Caco-2 (cell line): ENCODE data around the gene FAM53A. TPM values are rescaled to one million over a fixed set of nuclear protein-coding genes. Genes with fewer than 3 reads are reported as not detected.

Experiments
- BruUV-seq: library from RNA; stranded (reverse); fragments of 400-500 nt; replicated peaks from 2 replicates; lab custom pipeline; 2021; lab: Mats Ljungman, UMichigan
- CTCF ChIA-PET: fragments of 300-600 bp; sonication (Branson Sonifier 250); formaldehyde crosslinking; loops from one replicate; lab custom pipeline; 2022; ENCODE audit warnings: antibody characterized with exemption; lab: Charles Lee
- POLR2A ChIA-PET: fragments of 300-600 bp; sonication (Branson Sonifier 250); formaldehyde crosslinking; loops from one replicate; lab custom pipeline; 2022; ENCODE audit warnings: antibody characterized with exemption; lab: Charles Lee
- DNase-seq, 2 experiments: peaks; one replicate each; pipeline versions ENCODE4 v3.0.0 to v3.0.0-alpha.2; 2020 to 2022
- H3K27me3 ChIP-seq: replicated peaks from 2 replicates; pipeline ENCODE4 v1.6.0; 2011; ENCODE audit warnings: low read length; ENCODE audit not compliant: control insufficient read depth, insufficient read depth
- H3K36me3 ChIP-seq: 2 replicates; pipeline ENCODE4 v1.5.1; 2011; ENCODE audit warnings: low read length; ENCODE audit not compliant: control insufficient read depth, insufficient read depth
- H3K4me1 ChIP-seq: fragments of 250-450 bp; sonication (Bioruptor Pico); 2 replicates; pipeline ENCODE4 v1.5.1; 2020; ENCODE audit warnings: mild to moderate bottlenecking
- H3K4me3 ChIP-seq: 2 replicates; pipeline ENCODE4 v1.5.1; 2011; ENCODE audit warnings: low read depth, mild to moderate bottlenecking, control low read depth, low read length
- H3K9me3 ChIP-seq: fragments of 250-450 bp; sonication (Bioruptor Pico); 2 replicates; pipeline ENCODE4 v1.5.1; 2020; ENCODE audit warnings: mild to moderate bottlenecking, moderate library complexity
- H3K27ac Mint-ChIP-seq: one replicate; pipeline ENCODE4 v1.8.0; 2022; ENCODE audit warnings: mixed read lengths; ENCODE audit not compliant: unreplicated experiment
- H3K27me3 Mint-ChIP-seq: one replicate; pipeline ENCODE4 v1.8.0; 2022; ENCODE audit warnings: mixed read lengths; ENCODE audit not compliant: insufficient read depth, unreplicated experiment
- H3K36me3 Mint-ChIP-seq: one replicate; pipeline ENCODE4 v1.8.0; 2022; ENCODE audit warnings: mild to moderate bottlenecking, mixed read lengths; ENCODE audit not compliant: insufficient read depth, unreplicated experiment
- H3K4me1 Mint-ChIP-seq: one replicate; pipeline ENCODE4 v1.8.0; 2022; ENCODE audit warnings: low read depth, mixed read lengths; ENCODE audit not compliant: unreplicated experiment
- H3K4me3 Mint-ChIP-seq: one replicate; pipeline ENCODE4 v1.8.0; 2022; ENCODE audit warnings: mild to moderate bottlenecking, moderate library complexity, mixed read lengths; ENCODE audit not compliant: unreplicated experiment
- H3K9me3 Mint-ChIP-seq: one replicate; pipeline ENCODE4 v1.8.0; 2022; ENCODE audit warnings: mixed read lengths; ENCODE audit not compliant: unreplicated experiment
- intact Hi-C: fragments of 100-400 bp; cut with micrococcal nuclease; formaldehyde crosslinking; loops from one replicate; pipeline ENCODE4 v1.10.0; 2022; ENCODE audit not compliant: unreplicated experiment
- total RNA-seq: library from RNA; stranded (reverse); gene quantifications from 2 replicates; pipeline ENCODE4 v1.2.3, GENCODE V29; 2022
- TF ChIP-seq, protein P1 (sequence below), 2 experiments: fragments of 200-600 bp in 1 of 2; IDR thresholded peaks; 1 replicate in 1 of 2; 2 replicates in 1 of 2; pipeline versions ENCODE4 v1.5.1 to v1.8.0; 2011 to 2022; ENCODE audit warnings: antibody characterized with exemption in 1 of 2, control low read depth in 1 of 2, inconsistent platforms in 1 of 2, low read depth in 1 of 2, low read length in 1 of 2, mild to moderate bottlenecking in 1 of 2, moderate library complexity in 1 of 2; ENCODE audit not compliant: insufficient read depth in 1 of 2, severe bottlenecking in 1 of 2, unreplicated experiment in 1 of 2

FAM53A gene
- total RNA-seq, 1 experiment from 2014 or later = 4.1 TPM

DNA sequence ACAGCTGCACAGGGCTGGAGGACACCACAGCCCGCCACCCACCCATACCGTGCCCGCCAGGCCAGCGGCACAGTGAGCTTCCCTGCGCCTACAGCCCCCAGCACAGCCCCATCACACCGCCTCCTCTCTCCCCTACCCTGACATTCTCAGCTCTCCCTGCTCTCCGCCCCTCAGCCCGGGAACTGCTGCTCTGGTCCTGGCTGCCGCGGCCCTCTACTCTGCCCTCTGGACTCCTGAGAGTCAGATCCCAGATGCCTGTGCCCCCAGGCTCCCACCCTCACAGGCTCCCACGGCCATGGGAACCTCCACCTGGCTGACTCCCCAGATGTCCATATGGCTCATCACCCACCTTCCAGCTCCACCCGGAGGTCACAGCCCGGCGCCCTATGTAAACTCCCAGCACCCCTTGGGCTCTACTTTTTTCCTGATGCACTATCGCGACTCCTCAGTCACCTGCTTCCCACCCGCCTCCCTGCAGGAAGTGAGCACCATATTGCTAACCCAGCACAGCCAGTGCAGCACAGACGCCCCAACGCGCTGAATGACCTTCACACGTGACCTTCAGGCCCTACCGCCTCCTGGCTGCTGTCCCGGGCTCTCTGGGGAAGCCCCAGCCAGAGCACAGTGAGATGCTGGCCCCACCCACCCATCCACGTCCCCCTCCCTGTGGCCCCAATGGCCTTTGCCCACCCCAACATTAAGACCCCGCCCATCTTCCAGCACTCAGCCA, 23.0 kb downstream of the FAM53A start:
- DNase-seq = no peak
- Histone ChIP-seq H3K4me3 (no peak overlapping the region), H3K9me3 (no peaks in the 10 kb centered on the region), H3K36me3 (no peaks in the 10 kb centered on the region), H3K27me3 (no peaks in the 10 kb centered on the region), H3K4me1 (peaks cover 11% of the 10 kb centered on the region)
- no TSS peak for BruUV-seq
- Mint-ChIP-seq H3K27ac (no peak overlapping the region), H3K4me3 (no peak overlapping the region), H3K36me3 (no peaks in the 10 kb centered on the region), H3K27me3 (no peaks in the 10 kb centered on the region), H3K9me3 (no peaks in the 10 kb centered on the region), H3K4me1 (no peaks in the 10 kb centered on the region)
- TF ChIP-seq, protein P1, sequence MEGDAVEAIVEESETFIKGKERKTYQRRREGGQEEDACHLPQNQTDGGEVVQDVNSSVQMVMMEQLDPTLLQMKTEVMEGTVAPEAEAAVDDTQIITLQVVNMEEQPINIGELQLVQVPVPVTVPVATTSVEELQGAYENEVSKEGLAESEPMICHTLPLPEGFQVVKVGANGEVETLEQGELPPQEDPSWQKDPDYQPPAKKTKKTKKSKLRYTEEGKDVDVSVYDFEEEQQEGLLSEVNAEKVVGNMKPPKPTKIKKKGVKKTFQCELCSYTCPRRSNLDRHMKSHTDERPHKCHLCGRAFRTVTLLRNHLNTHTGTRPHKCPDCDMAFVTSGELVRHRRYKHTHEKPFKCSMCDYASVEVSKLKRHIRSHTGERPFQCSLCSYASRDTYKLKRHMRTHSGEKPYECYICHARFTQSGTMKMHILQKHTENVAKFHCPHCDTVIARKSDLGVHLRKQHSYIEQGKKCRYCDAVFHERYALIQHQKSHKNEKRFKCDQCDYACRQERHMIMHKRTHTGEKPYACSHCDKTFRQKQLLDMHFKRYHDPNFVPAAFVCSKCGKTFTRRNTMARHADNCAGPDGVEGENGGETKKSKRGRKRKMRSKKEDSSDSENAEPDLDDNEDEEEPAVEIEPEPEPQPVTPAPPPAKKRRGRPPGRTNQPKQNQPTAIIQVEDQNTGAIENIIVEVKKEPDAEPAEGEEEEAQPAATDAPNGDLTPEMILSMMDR (IDR thresholded peaks at IDR 0.05; ENCODE audit: insufficient read depth in 1 of 2, low read depth in 1 of 2, low read length in 1 of 2, severe bottlenecking in 1 of 2, unreplicated experiment in 1 of 2) = no peak
- CTCF ChIA-PET = no interaction called here
- POLR2A ChIA-PET = no interaction called here
- intact Hi-C loops = no loop called here

DNA sequence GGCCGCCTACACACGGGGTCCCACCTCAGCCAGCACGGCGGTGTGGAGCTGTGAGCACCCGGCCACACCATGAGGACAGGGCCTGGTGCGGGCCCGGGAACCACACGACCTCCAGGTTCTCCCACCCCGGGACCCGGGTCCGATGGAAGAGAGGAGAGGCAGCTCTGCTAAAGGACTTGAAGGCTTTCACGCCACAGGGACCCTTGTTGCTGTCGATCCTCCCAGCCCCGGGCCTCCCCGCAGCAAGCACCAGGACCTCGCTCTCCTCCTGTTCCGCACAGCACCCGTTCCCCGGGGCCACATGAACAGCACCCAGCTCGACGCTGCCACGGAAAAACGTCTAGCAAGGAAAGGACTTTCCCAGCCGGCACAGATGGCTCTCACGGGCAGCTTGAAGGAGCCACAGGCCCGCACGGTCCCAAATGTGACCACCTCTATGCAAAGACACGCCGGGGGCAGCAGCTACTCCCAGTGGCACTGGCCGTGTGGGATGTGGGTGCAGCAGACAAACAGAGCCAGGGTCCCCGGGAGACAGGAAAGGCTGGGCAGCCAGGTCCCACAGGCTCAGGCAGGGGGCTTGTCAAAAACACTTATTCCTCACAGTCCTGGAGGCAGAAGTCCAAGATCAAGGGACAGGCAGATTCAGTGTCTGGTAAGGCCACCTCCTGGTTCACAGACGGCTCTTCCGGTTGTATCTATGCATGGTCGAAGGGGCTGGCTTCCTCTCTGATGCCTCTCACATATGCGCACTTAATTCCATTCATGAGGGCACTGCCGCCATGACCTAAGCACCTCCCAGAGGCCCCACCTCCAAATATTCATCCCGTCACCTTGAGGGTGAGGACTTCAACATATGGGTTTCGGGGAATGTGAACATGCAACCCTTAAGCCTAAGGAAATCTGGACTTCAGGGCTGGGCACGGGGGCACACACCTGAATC, 24.7 kb downstream of the FAM53A start:
- Mint-ChIP-seq H3K27me3 (no peaks in the 10 kb centered on the region), H3K9me3 (no peaks in the 10 kb centered on the region), H3K36me3 (no peaks in the 10 kb centered on the region), H3K27ac (no peak overlapping the region), H3K4me3 (no peak overlapping the region), H3K4me1 (no peaks in the 10 kb centered on the region)
- ChIA-PET POLR2A (no interaction called here), CTCF (no interaction called here)
- no peaks in the 10 kb centered on the region for H3K27me3 ChIP-seq
- H3K4me3 ChIP-seq = no peak overlapping the region
- H3K9me3 ChIP-seq = no peaks in the 10 kb centered on the region
- H3K4me1 ChIP-seq = peaks cover 6% of the 10 kb centered on the region
- TF ChIP-seq, protein P1 (IDR thresholded peaks at IDR 0.05; ENCODE audit: insufficient read depth in 1 of 2, low read depth in 1 of 2, low read length in 1 of 2, severe bottlenecking in 1 of 2, unreplicated experiment in 1 of 2) = no peak
- intact Hi-C loops = no loop called here
- H3K36me3 ChIP-seq = no peaks in the 10 kb centered on the region
- BruUV-seq = no TSS peak
- DNase-seq = no peak

DNA sequence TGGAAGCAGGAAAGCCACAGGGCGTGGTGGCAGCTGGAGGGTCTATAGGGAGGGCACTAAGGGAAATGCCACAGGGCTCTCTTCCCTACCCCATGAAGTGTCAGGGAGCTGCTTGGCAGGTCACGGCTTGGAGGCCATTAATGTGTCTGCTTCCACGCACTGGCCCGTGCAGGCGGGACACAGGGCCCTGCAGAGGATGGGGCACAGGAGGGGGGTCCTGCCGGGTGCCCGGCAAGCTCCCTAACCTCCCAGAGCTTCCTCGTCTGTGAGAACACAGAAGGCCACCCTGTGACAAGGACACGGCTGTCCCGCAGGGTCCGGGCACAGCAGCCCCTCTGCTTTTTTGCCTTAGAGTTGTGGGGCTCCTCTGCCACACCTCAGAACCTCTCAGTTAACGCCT, 25.5 kb downstream of the FAM53A start:
- Mint-ChIP-seq H3K9me3 (no peaks in the 10 kb centered on the region), H3K4me3 (no peak overlapping the region)

More for the DNA sequence above, 25.5 kb downstream of the FAM53A start:
- Histone ChIP-seq H3K4me3 (no peak overlapping the region), H3K36me3 (no peaks in the 10 kb centered on the region), H3K27me3 (no peaks in the 10 kb centered on the region), H3K4me1 (no peaks in the 10 kb centered on the region), H3K9me3 (no peaks in the 10 kb centered on the region)
- no peaks in the 10 kb centered on the region for H3K36me3 Mint-ChIP-seq
- no peak for DNase-seq
- intact Hi-C loops = no loop called here
- H3K4me1 Mint-ChIP-seq = no peaks in the 10 kb centered on the region
- POLR2A ChIA-PET = no interaction called here
- BruUV-seq = no TSS peak
- no peak overlapping the region for H3K27ac Mint-ChIP-seq
- TF ChIP-seq, protein P1 (IDR thresholded peaks at IDR 0.05; ENCODE audit: insufficient read depth in 1 of 2, low read depth in 1 of 2, low read length in 1 of 2, severe bottlenecking in 1 of 2, unreplicated experiment in 1 of 2) = no peak
- CTCF ChIA-PET = no interaction called here
- H3K27me3 Mint-ChIP-seq = no peaks in the 10 kb centered on the region
